ENCODE measurements around the gene FTSJ3.

- TF ChIP-seq POLR2AphosphoS5 (IDR thresholded peaks at IDR 0.05), result no peak
- TF ChIP-seq POLR2A (IDR thresholded peaks at IDR 0.05), result no peak
- TF ChIP-seq, protein P1, sequence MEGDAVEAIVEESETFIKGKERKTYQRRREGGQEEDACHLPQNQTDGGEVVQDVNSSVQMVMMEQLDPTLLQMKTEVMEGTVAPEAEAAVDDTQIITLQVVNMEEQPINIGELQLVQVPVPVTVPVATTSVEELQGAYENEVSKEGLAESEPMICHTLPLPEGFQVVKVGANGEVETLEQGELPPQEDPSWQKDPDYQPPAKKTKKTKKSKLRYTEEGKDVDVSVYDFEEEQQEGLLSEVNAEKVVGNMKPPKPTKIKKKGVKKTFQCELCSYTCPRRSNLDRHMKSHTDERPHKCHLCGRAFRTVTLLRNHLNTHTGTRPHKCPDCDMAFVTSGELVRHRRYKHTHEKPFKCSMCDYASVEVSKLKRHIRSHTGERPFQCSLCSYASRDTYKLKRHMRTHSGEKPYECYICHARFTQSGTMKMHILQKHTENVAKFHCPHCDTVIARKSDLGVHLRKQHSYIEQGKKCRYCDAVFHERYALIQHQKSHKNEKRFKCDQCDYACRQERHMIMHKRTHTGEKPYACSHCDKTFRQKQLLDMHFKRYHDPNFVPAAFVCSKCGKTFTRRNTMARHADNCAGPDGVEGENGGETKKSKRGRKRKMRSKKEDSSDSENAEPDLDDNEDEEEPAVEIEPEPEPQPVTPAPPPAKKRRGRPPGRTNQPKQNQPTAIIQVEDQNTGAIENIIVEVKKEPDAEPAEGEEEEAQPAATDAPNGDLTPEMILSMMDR (IDR thresholded peaks at IDR 0.05), result no peak
Measured at GRCh38 chr17:63827801-63828221, 348 bp upstream of the FTSJ3 start.

Measured in gastroesophageal sphincter (tissue), 3 donors.